Cardiac muscle cell (in vitro differentiated cells and primary cell): ENCODE results near the gene GSC. TPM values are rescaled to one million over a fixed set of nuclear protein-coding genes. Genes with fewer than 3 reads are reported as not detected.

Experiments used
- DNase-seq, 2 donors: peaks; one replicate each; pipeline versions ENCODE4 v3.0.0 to v3.0.0-alpha.2; 2010 to 2017; ENCODE audit warnings: low read depth in 1 of 2, low spot score in 1 of 2
- H3K27ac ChIP-seq: fragments of 200-600 bp; sonication (generic); 2 replicates; pipeline ENCODE4 v1.5.1; 2016
- H3K27me3 ChIP-seq: fragments of 200-600 bp; sonication (generic); 2 replicates; pipeline ENCODE4 v1.6.0; 2016; ENCODE audit warnings: control low read depth
- H3K36me3 ChIP-seq: fragments of 200-600 bp; sonication (generic); 2 replicates; pipeline ENCODE4 v1.5.1; 2016; ENCODE audit warnings: control low read depth
- H3K4me1 ChIP-seq: fragments of 200-600 bp; sonication (generic); 2 replicates; pipeline ENCODE4 v1.8.1; 2017; ENCODE audit warnings: low read depth, mild to moderate bottlenecking, mixed run types
- H3K4me3 ChIP-seq: fragments of 200-600 bp; sonication (generic); 2 replicates; pipeline ENCODE4 v1.5.1; 2016; ENCODE audit warnings: mild to moderate bottlenecking
- H3K9me3 ChIP-seq: fragments of 200-600 bp; sonication (generic); 2 replicates; pipeline ENCODE4 v1.5.1; 2017; ENCODE audit warnings: low read depth, mild to moderate bottlenecking, control low read depth
- CTCF ChIP-seq: IDR thresholded peaks from 2 replicates; pipeline ENCODE4 v1.5.1; 2012; ENCODE audit warnings: low read depth, mild to moderate bottlenecking, low read length
- polyA plus RNA-seq: library from polyadenylated mRNA; unstranded; fragments of >200 nt; fragmentation: Nextera tagmentation; extraction: Ambion mirVana; gene quantifications from 2 replicates; pipeline ENCODE4 v1.2.1, GENCODE V29; 2016
- total RNA-seq: library from RNA; depleted of rRNA; stranded (reverse); fragments of >200 nt; gene quantifications from 2 replicates; pipeline ENCODE4 v1.2.3, GENCODE V29; 2016

Gene GSC
- total and polyA plus RNA-seq, 2 experiments from 2014 or later: 0.24 to 1.2 TPM

- no peaks in the 10 kb centered on the region for H3K9me3 ChIP-seq
- H3K4me1 ChIP-seq: no peaks in the 10 kb centered on the region
- TF ChIP-seq CTCF: no peak
- DNase-seq: no peak
- no peaks in the 10 kb centered on the region for H3K36me3 ChIP-seq
- H3K27ac ChIP-seq: no peak overlapping the region
- H3K27me3 ChIP-seq: peaks cover 55% of the 10 kb centered on the region
- H3K4me3 ChIP-seq: no peak overlapping the region
These were observed 10.9 kb upstream of the GSC start for GRCh38 chr14:94780536-94781399.

- DNase-seq: no peak
- no peaks in the 10 kb centered on the region for H3K9me3 ChIP-seq
- H3K27ac ChIP-seq: no peak overlapping the region
- peaks cover 62% of the 10 kb centered on the region for H3K27me3 ChIP-seq
- TF ChIP-seq CTCF: no peak
- H3K4me3 ChIP-seq: no peak overlapping the region
- H3K36me3 ChIP-seq: no peaks in the 10 kb centered on the region
- H3K4me1 ChIP-seq: no peaks in the 10 kb centered on the region
These were observed 9.8 kb upstream of the GSC start for GRCh38 chr14:94779713-94780112.

- Histone ChIP-seq H3K27ac (no peak overlapping the region), H3K4me1 (peaks cover 3% of the 10 kb centered on the region), H3K36me3 (no peaks in the 10 kb centered on the region), H3K27me3 (peaks cover 96% of the 10 kb centered on the region), H3K4me3 (no peak overlapping the region), H3K9me3 (no peaks in the 10 kb centered on the region)
- DNase-seq: peak in 1 of 2 donors; percentile 54
- TF ChIP-seq CTCF: no peak
These were observed 5.9 kb upstream of the GSC start for GRCh38 chr14:94775871-94776210.

- H3K27me3 ChIP-seq: peaks cover 97% of the 10 kb centered on the region
- H3K4me1 ChIP-seq: peaks cover 3% of the 10 kb centered on the region
These were observed 5.4 kb upstream of the GSC start for GRCh38 chr14:94775091-94775870.

More at GRCh38 chr14:94775091-94775870, 5.4 kb upstream of the GSC start:
- no peaks in the 10 kb centered on the region for H3K36me3 ChIP-seq
- no peaks in the 10 kb centered on the region for H3K9me3 ChIP-seq
- DNase-seq: no peak
- no peak overlapping the region for H3K27ac ChIP-seq
- H3K4me3 ChIP-seq: no peak overlapping the region
- TF ChIP-seq CTCF: no peak
